CD14-positive monocyte (primary cell): ENCODE results near the gene TRAPPC11. TPM values are rescaled to one million over a fixed set of nuclear protein-coding genes. Genes with fewer than 3 reads are reported as not detected.
A peak's percentile ranks its signal among the peaks of the same experiment; 100 is the strongest.

ENCODE experiments used
- DNase-seq, 3 donors: peaks; one replicate each; pipeline ENCODE4 v3.0.0-alpha.2; 2011 to 2022
- H2AFZ ChIP-seq: 2 replicates; pipeline ENCODE4 v1.6.0; 2012; ENCODE audit warnings: mild to moderate bottlenecking, low read depth, low read length, inconsistent platforms; ENCODE audit not compliant: insufficient read depth, poor library complexity, severe bottlenecking
- H3K27ac ChIP-seq, 2 donors: 1 replicate in 1 of 2; 2 replicates in 1 of 2; pipeline ENCODE4 v1.5.1; 2012 to 2013; ENCODE audit warnings: low read length in 2 of 2, control low read depth in 1 of 2, inconsistent platforms in 1 of 2, low read depth in 1 of 2, mild to moderate bottlenecking in 1 of 2
- H3K27me3 ChIP-seq, 2 donors: one replicate each; pipeline versions ENCODE4 v1.6.0 to v1.6.1; 2011 to 2013; ENCODE audit warnings: low read length in 2 of 2; ENCODE audit not compliant: control insufficient read depth in 2 of 2, insufficient read depth in 2 of 2
- H3K36me3 ChIP-seq, 2 donors: replicated peaks in 1 of 2; 1 replicate in 1 of 2; 2 replicates in 1 of 2; pipeline versions ENCODE4 v1.5.1 to v1.6.1; 2012 to 2013; ENCODE audit warnings: low read length in 2 of 2, control low read depth in 1 of 2, inconsistent platforms in 1 of 2, mild to moderate bottlenecking in 1 of 2; ENCODE audit not compliant: insufficient read depth in 2 of 2, control insufficient read depth in 1 of 2
- H3K4me1 ChIP-seq, 2 donors: 1 replicate in 1 of 2; 2 replicates in 1 of 2; pipeline versions ENCODE4 v1.5.1 to v1.6.1; 2012 to 2013; ENCODE audit warnings: low read length in 2 of 2, control low read depth in 1 of 2, inconsistent platforms in 1 of 2, mild to moderate bottlenecking in 1 of 2, moderate library complexity in 1 of 2; ENCODE audit not compliant: insufficient read depth in 2 of 2, control insufficient read depth in 1 of 2
- H3K4me2 ChIP-seq: replicated peaks from 2 replicates; pipeline ENCODE3; 2012; ENCODE audit warnings: low read length, moderate library complexity, mild to moderate bottlenecking; ENCODE audit not compliant: poor library complexity, severe bottlenecking; ENCODE audit errors: extremely low read depth
- H3K4me3 ChIP-seq, 3 experiments: fragments of 200-600 bp in 1 of 3; sonication (generic) in 1 of 3; replicated peaks in 1 of 3; 1 replicate in 2 of 3; 2 replicates in 1 of 3; pipeline ENCODE4 v1.5.1; 2011 to 2013; ENCODE audit warnings: low read length in 3 of 3, mild to moderate bottlenecking in 3 of 3, control low read depth in 2 of 3, low read depth in 2 of 3, inconsistent platforms in 1 of 3, moderate library complexity in 1 of 3
- H3K79me2 ChIP-seq: 2 replicates; pipeline ENCODE4 v1.6.0; 2012; ENCODE audit warnings: mild to moderate bottlenecking, control low read depth, inconsistent platforms, low read length, moderate library complexity; ENCODE audit not compliant: insufficient read depth
- H3K9ac ChIP-seq: 2 replicates; pipeline ENCODE4 v1.6.0; 2017; ENCODE audit warnings: low read length, mild to moderate bottlenecking; ENCODE audit not compliant: insufficient read depth, poor library complexity, severe bottlenecking
- H3K9me3 ChIP-seq, 2 donors: replicated peaks in 1 of 2; 1 replicate in 1 of 2; 2 replicates in 1 of 2; pipeline versions ENCODE4 v1.5.1 to v1.6.1; 2012 to 2013; ENCODE audit warnings: low read length in 2 of 2, control low read depth in 1 of 2; ENCODE audit not compliant: control insufficient read depth in 1 of 2, insufficient read depth in 1 of 2
- H4K20me1 ChIP-seq: 2 replicates; pipeline ENCODE4 v1.6.0; 2012; ENCODE audit warnings: mild to moderate bottlenecking, low read length, control low read depth, moderate library complexity; ENCODE audit not compliant: insufficient read depth
- H3K27ac Mint-ChIP-seq, 7 donors: one replicate each; pipeline ENCODE4 v1.8.0; 2020; ENCODE audit warnings: mild to moderate bottlenecking in 7 of 7, mixed read lengths in 7 of 7, moderate library complexity in 6 of 7, inconsistent platforms in 2 of 7
- H3K27me3 Mint-ChIP-seq, 3 donors: one replicate each; pipeline ENCODE4 v1.8.0; 2021 to 2022; ENCODE audit warnings: low read depth in 3 of 3, mild to moderate bottlenecking in 3 of 3, mixed read lengths in 3 of 3, moderate library complexity in 3 of 3, inconsistent platforms in 1 of 3
- H3K36me3 Mint-ChIP-seq, 2 donors: one replicate each; pipeline ENCODE4 v1.8.0; 2020; ENCODE audit warnings: mixed read lengths in 2 of 2, inconsistent platforms in 1 of 2, mild to moderate bottlenecking in 1 of 2
- H3K4me1 Mint-ChIP-seq: one replicate; pipeline ENCODE4 v1.8.0; 2020; ENCODE audit warnings: mild to moderate bottlenecking, mixed read lengths
- H3K4me3 Mint-ChIP-seq, 2 donors: one replicate each; pipeline ENCODE4 v1.8.0; 2020; ENCODE audit warnings: mild to moderate bottlenecking in 2 of 2, mixed read lengths in 2 of 2, moderate library complexity in 1 of 2
- H3K9me3 Mint-ChIP-seq, 7 donors: one replicate each; pipeline ENCODE4 v1.8.0; 2020 to 2022; ENCODE audit warnings: mixed read lengths in 7 of 7, mild to moderate bottlenecking in 6 of 7, moderate library complexity in 6 of 7, inconsistent platforms in 2 of 7
- WGBS: methylation state at CpG from one replicate; pipeline ENCODE4 v1.1.5; 2013; ENCODE audit warnings: missing lambda C conversion rate; ENCODE audit not compliant: insufficient coverage; 5-methylcytosine and 5-hydroxymethylcytosine counted together
- intact Hi-C, 2 donors: fragments of 100-400 bp; cut with micrococcal nuclease; formaldehyde crosslinking; loops; one replicate each; pipeline versions ENCODE4 v1.15.0 to v1.15.1; 2023
- polyA plus RNA-seq, 3 donors: library from polyadenylated mRNA; depleted of rRNA in 1 of 3; unstranded in 2 of 3; stranded (reverse) in 1 of 3; fragments of 300-500 nt in 2 of 3; fragments of >200 nt in 1 of 3; fragmentation: Illumina TruSeq in 2 of 3; gene quantifications; 1 replicate in 2 of 3; 2 replicates in 1 of 3; pipeline ENCODE4 v1.2.3, GENCODE V29; 2012 to 2021
- TF ChIP-seq, protein P1 (sequence below): fragments of 200-600 bp; IDR thresholded peaks from one replicate; pipeline ENCODE4 v1.8.0; 2022; ENCODE audit warnings: antibody characterized with exemption, mild to moderate bottlenecking

TRAPPC11 gene
- polyA plus RNA-seq, 3 donors, result 18.4 to 30.7 (median 29.7) TPM

DNA sequence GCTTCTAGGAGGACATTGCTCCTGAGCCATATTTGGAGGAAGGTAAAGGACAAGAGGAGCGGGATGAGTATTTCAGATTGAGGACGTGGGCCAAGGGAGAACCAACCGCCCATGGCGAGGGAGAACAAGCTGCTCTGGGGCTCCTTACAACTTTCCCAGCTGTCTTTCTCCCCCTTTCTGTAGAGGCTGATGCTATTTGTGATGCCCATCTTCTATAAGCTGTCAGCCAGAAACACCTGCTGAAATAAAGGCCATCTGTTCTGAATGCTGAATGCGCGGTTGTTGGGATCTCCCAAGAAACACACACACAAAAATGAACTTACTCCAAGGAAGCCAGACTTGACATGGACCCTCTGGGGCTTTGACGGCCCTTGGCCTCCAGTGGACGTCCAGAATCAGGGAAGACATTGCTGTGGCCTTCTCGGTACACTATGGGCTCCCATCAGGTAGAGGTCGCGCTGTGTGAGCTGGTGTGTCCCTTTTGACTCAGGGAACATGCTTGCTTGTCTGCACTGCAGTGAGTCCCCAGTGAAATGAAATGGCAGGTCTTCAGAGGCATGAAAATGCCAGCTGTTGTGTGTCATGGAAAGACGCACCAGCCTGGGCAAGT lies 31.0 kb upstream of the TRAPPC11 start:
- WGBS, result 98% methylated on average over 10 of the region's 12 CpGs
- no peak for DNase-seq
- Histone ChIP-seq H3K9me3 (no peaks in the 10 kb centered on the region), H4K20me1 (no peaks in the 10 kb centered on the region), H3K4me3 (no peak overlapping the region), H3K36me3 (no peaks in the 10 kb centered on the region), H3K4me2 (no peak overlapping the region), H2AFZ (no peak overlapping the region), H3K9ac (no peak overlapping the region), H3K27ac (no peak overlapping the region), H3K4me1 (no peaks in the 10 kb centered on the region), H3K79me2 (no peaks in the 10 kb centered on the region), H3K27me3 (no peaks in the 10 kb centered on the region)
- intact Hi-C loops, result no loop called here
- no peak overlapping the region for H3K4me3 Mint-ChIP-seq
- peaks cover 0 to 1% (median 0%) of the 10 kb centered on the region in 3 donors for H3K27me3 Mint-ChIP-seq
- no peaks in the 10 kb centered on the region for H3K9me3 Mint-ChIP-seq
- TF ChIP-seq, protein P1, sequence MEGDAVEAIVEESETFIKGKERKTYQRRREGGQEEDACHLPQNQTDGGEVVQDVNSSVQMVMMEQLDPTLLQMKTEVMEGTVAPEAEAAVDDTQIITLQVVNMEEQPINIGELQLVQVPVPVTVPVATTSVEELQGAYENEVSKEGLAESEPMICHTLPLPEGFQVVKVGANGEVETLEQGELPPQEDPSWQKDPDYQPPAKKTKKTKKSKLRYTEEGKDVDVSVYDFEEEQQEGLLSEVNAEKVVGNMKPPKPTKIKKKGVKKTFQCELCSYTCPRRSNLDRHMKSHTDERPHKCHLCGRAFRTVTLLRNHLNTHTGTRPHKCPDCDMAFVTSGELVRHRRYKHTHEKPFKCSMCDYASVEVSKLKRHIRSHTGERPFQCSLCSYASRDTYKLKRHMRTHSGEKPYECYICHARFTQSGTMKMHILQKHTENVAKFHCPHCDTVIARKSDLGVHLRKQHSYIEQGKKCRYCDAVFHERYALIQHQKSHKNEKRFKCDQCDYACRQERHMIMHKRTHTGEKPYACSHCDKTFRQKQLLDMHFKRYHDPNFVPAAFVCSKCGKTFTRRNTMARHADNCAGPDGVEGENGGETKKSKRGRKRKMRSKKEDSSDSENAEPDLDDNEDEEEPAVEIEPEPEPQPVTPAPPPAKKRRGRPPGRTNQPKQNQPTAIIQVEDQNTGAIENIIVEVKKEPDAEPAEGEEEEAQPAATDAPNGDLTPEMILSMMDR, result no peak
- H3K27ac Mint-ChIP-seq, result no peak overlapping the region
- no peaks in the 10 kb centered on the region for H3K36me3 Mint-ChIP-seq
- H3K4me1 Mint-ChIP-seq, result no peaks in the 10 kb centered on the region

DNA sequence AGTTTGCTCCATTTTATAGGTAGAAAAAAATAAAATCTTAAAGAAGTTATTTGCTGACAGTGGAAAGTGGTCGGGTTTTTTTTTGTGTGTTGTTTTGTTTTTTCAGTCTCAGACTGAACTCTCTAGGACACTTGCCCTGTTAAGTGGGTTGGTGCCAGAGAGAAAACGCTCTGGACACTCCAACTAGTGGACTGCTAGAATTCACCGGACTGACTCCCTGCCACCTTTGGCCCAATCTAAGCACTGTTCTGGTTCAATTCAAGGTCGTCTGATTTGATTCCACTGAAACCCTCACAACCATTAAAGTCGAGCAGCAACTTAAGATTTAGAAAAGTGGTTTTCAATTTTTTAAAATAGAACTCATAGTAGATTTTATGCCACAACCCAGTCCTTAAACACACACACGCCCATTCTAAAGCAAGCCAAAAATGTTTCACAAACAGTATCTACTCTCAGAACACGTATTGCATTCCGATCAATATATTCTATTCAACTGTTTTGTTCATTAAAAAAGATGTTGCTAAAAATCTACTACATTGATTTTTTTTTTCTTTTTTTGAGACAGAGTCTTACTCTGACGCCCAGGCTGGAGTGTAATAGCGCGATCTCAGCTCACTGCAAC lies 27.4 kb upstream of the TRAPPC11 start:
- Histone ChIP-seq H3K9me3 (no peaks in the 10 kb centered on the region), H3K4me2 (no peak overlapping the region), H3K79me2 (no peaks in the 10 kb centered on the region), H3K27ac (no peak overlapping the region), H3K4me1 (no peaks in the 10 kb centered on the region), H3K4me3 (no peak overlapping the region), H2AFZ (no peak overlapping the region), H3K36me3 (no peaks in the 10 kb centered on the region), H4K20me1 (no peaks in the 10 kb centered on the region), H3K27me3 (no peaks in the 10 kb centered on the region), H3K9ac (no peak overlapping the region)
- WGBS, result 100% methylated on average over 1 of the region's 11 CpGs
- Mint-ChIP-seq H3K4me3 (no peak overlapping the region), H3K27ac (peak overlapping the region in 1 of 7 donors; percentile 7), H3K4me1 (no peaks in the 10 kb centered on the region), H3K9me3 (no peaks in the 10 kb centered on the region), H3K27me3 (peaks cover 0 to 2% (median 1%) of the 10 kb centered on the region in 3 donors), H3K36me3 (no peaks in the 10 kb centered on the region)
- intact Hi-C loops, result no loop called here
- no peak for DNase-seq
- TF ChIP-seq, protein P1, result no peak
